Stimulated activated naive CD8-positive, alpha-beta T cell treated with anti-CD3 and anti-CD28 coated beads, Interleukin-15, amount 100 ng/mL, for 72 hours (primary cell): ENCODE data around the gene ATP7B.

Source experiments
- ATAC-seq: fragments of 150-1000 bp; cut with Tn5 transposase; 2 replicates; pipeline ENCODE4 v1.10.0; 2021; ENCODE audit warnings: mild to moderate bottlenecking, moderate library complexity
- DNase-seq, 2 donors: peaks; one replicate each; pipeline ENCODE4 v3.0.0; 2021 to 2022
- H3K27ac Mint-ChIP-seq, 2 donors: one replicate each; pipeline ENCODE4 v1.8.0; 2022; ENCODE audit warnings: mild to moderate bottlenecking in 2 of 2, mixed read lengths in 2 of 2, moderate library complexity in 2 of 2
- H3K27me3 Mint-ChIP-seq: one replicate; pipeline ENCODE4 v1.8.0; 2022; ENCODE audit warnings: mixed read lengths
- H3K4me1 Mint-ChIP-seq: one replicate; pipeline ENCODE4 v1.8.0; 2022; ENCODE audit warnings: mild to moderate bottlenecking, mixed read lengths
- H3K4me3 Mint-ChIP-seq, 2 donors: one replicate each; pipeline ENCODE4 v1.8.0; 2022; ENCODE audit warnings: mild to moderate bottlenecking in 2 of 2, mixed read lengths in 2 of 2, moderate library complexity in 1 of 2
- H3K9me3 Mint-ChIP-seq, 2 donors: one replicate each; pipeline ENCODE4 v1.8.0; 2022; ENCODE audit warnings: mixed read lengths in 2 of 2

Gene ATP7B

DNA sequence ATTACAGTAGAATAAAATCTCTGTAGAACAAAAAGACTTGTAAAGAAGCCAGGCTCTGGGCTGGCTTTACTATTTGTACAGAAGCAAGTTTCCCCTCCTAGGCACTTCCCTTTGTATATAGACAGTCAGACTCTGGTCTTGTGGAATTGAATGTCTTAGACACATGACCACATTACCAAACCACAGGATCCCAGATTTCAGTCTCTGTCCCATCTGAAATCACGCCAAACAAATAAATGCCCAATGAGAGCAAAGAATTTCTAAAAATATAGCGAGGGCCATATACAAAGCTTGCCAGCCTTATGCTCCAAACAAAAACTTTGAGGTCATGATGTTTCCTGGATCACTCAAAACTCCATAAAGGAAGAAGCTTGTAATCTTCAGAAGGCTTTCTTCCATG is 125.6 kb downstream of the ATP7B start:
- DNase-seq, result no peak
- H3K4me1 Mint-ChIP-seq, result no peaks in the 10 kb centered on the region
- no peak overlapping the region for H3K27ac Mint-ChIP-seq
- no peak overlapping the region for H3K4me3 Mint-ChIP-seq
- ATAC-seq, result no peak
- no peaks in the 10 kb centered on the region for H3K27me3 Mint-ChIP-seq
- peaks cover 11 to 26% of the 10 kb centered on the region in 2 donors for H3K9me3 Mint-ChIP-seq

DNA sequence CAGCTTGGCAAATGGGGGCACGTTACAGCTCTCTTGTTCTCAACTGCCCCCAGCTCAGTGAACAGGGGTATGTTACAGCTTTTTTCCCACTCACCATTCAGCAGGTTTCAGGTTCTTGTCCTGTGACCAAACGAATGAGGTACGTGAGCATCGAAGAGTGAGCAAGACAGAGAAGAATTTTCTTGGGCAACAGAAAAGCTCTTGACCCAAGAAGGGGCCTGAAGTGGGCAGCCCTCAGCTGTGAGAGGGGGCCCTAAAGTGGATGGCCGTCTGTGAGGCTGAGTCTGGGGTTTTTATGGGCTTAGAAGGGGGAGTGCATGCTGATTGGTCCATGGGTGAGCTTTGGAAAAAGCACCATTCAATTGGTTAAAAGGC is 128.0 kb downstream of the ATP7B start:
- ATAC-seq (no peak), DNase-seq (no peak)
- Mint-ChIP-seq H3K27me3 (peaks cover 5% of the 10 kb centered on the region), H3K27ac (no peak overlapping the region), H3K9me3 (peaks cover 11 to 28% of the 10 kb centered on the region in 2 donors), H3K4me3 (no peak overlapping the region), H3K4me1 (peaks cover 7% of the 10 kb centered on the region)
